Sigmoid colon (tissue), 4 donors: ENCODE data around the gene TENT4A.

ENCODE experiments used
- CTCF ChIP-seq, 4 experiments: fragments of 450-650 bp in 3 of 4; fragments of 200-600 bp in 1 of 4; IDR thresholded peaks; one replicate each; pipeline ENCODE4 v1.5.1; 2016 to 2019; ENCODE audit warnings: antibody characterized with exemption in 4 of 4, mild to moderate bottlenecking in 3 of 4, moderate library complexity in 2 of 4
- EP300 ChIP-seq, 4 donors: sonication (generic); formaldehyde crosslinking; IDR thresholded peaks; one replicate each; pipeline ENCODE4 v1.6.1; 2017; ENCODE audit warnings: antibody characterized with exemption in 4 of 4

GRCh38 chr5:6746244-6746643 is 33.0 kb downstream of the TENT4A start:
- no peak for TF ChIP-seq CTCF (IDR thresholded peaks at IDR 0.05)
- TF ChIP-seq EP300 (IDR thresholded peaks at IDR 0.05) = no peak
